Endothelial cell of hepatic sinusoid (primary cell): ENCODE data around the gene RAD21L1.

Experiments
- in situ Hi-C: cut with HindIII; loops from 2 replicates; pipeline ENCODE4 v1.10.0; 2017; ENCODE audit warnings: low sequenced_read_pairs

Gene RAD21L1

GRCh38 chr20:1293641-1294379, 68.0 kb downstream of the RAD21L1 start:
- in situ Hi-C loops, result no loop called here

DNA sequence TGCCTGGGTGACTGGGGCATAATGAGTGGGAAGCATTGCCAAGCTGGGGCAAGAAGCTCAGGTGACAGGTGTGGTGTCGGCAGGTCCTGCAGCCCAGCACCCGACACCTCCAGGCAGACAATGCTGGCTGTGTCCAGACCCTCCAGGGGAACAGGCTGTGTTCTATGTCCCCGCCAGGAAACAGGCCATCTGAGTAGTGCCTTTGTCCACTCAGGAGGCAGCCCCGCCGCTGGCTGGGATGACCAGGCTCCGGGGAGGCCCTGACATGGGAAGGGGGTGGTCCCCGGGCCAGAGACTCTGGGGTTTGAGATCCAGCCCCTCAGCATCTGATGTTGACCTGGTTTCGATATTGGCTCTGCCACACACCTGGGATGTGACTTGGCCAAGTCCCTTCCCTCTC, 68.7 kb downstream of the RAD21L1 start:
- in situ Hi-C loops, result no loop called here

DNA sequence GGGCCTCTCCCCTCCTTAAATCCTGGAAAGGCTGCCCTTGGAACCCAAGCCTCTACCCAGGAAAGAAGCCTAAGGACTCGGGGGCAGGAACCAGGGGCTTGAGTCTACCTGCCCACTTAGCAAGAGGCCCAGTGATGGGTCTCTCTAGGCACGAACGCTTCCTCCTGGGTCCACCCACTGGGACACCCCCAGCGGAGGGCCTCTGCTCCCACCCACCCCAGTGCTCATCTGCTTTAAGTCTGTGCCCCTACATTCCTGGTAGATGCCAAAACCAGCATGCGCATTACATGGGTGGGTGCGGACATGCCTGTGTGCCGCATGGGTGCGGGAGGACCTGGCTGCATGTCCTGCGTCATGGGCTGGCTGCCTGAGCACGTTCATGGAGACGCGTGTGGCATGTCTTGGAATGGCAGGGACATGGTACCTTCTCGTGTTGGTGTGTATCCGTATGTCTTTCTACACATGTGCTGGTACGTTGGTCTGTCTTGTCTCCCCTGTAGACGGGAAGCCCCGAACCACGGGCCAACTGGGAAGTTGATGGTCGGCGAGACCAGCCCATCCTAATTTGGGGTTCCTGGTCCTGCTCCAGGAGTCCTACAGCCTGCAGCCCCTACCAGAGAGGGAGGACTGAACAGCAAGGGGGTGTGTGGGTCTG, 69.6 kb downstream of the RAD21L1 start:
- in situ Hi-C loops, result no loop called here

GRCh38 chr20:1296117-1296610, 70.3 kb downstream of the RAD21L1 start:
- in situ Hi-C loops, result no loop called here

DNA sequence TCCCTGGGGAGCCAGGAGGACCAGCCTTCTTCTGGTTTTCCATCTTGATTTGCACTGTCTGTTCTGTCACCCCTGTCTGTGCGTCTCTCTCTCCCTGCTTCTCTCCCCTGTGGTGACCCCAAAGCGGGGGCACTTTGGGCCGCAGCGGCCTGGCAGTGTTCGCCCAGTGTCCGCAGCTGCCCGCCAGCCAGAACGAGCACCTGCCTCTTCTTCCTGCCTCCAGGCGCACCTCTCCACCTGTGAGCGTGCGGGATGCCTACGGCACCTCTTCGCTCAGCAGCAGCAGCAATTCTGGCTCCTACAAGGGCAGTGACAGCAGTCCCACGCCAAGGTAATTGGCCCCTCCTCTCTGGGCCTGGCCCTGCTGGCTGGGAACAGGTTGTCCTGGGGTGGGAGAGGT, 71.1 kb downstream of the RAD21L1 start:
- in situ Hi-C loops, result no loop called here

GRCh38 chr20:1297486-1297885, 71.6 kb downstream of the RAD21L1 start:
- in situ Hi-C loops, result no loop called here

DNA sequence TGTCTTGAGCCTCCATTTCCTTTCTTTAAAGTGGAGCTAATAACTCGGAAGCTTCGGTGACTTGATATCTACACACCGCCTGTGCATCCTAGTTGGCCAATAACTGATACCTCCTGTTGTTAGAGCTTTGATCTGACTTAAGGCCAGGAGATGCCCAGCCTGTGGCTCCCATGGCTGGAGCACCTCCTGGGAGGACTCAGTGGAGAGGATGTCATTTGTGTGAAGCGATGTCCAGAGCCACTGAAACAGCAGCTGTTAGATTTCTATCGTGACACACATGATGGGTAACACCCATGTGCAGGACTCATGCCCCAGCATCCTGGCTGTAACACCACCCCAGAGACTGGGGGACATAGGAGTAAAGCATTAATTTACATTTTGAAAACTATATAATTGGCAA, 72.3 kb downstream of the RAD21L1 start:
- in situ Hi-C loops, result no loop called here

DNA sequence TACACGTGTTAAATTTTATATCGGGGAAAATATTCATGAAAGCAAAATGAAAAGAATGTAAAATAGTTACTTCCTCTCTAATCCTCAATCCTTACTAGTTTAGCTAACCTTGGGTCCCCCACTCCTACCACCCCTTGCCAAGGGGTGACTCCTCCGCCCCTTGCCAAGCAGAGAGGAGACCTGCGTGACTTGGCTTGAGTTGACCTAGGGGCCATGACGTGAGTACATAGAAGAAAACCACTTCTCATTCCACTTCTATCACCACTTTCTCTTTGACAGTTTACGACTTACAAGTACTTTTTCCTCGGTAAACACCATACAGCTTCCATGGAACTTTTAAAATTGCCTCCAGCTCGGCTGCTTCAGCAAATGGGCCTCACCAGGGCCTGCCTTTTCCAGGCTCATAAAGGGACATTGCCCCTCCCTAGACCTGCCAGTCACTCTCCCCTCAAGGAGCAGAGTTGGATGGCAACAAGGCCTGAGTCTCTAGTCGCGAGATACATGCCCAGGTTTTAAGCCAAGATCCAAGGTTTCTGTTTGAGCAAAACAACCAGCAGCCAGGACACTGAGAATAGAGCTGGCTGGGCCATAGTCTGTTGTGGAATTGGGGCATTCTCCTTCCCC, 73.2 kb downstream of the RAD21L1 start:
- in situ Hi-C loops, result no loop called here

GRCh38 chr20:1299522-1299921, 73.7 kb downstream of the RAD21L1 start:
- in situ Hi-C loops, result no loop called here

DNA sequence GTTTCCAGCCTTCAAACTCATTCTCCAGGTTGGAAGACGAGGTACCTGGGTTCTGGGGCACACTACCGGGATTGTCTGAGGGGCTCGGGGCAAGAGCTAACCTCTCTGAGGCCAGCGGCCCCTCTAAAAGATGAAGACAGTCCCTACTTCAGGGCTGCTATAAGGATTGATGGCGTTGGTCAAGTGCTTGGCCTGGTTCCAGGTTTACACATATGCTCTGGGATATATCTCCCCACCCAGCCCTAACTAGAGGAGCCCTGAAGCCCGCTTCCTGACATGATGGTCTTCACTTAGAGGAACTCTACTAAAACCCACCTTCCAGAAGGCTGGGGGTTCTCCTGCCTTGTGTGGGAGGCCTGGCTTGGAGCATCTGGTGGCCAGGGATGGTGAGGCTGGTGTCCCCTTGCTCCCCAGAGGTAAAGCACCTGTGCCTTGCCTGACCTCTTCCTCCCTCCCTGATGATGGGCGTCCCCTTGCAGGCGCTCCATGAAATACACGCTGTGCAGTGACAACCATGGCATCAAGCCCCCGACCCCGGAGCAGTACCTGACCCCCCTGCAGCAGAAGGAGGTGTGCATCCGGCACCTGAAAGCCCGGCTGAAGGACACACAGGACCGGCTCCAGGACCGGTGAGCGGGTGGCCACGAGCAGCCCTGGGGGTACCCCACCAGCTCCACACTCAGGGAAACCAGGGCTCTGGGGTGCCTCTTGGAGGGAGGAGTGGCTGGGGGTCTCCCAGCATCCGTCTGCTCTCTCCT, 74.4 kb downstream of the RAD21L1 start:
- in situ Hi-C loops, result no loop called here

DNA sequence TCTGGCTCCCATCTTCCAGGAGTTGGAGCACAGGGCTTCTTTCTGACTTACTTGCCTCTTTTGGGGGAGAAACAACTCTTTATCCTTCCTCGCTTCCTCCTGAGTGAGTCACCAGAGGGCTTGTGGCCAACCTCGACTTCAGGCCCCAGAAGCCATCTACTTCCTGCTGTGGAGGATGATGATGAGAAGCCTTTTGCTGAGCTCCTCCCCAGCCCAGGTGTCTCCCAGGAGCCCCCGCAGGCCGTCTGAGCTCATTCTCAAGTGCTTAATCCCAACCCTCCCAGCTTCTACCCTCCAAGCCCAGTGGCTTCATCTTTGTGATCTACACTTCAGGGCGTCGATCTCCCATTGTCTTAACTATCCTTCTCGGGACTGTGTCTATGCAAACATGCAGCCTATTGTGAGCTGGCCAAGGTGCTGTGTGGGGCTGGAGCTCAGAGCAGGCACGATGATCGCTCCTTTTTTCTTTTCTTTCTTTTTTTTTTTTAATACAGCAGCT, 75.2 kb downstream of the RAD21L1 start:
- in situ Hi-C loops, result no loop called here

DNA sequence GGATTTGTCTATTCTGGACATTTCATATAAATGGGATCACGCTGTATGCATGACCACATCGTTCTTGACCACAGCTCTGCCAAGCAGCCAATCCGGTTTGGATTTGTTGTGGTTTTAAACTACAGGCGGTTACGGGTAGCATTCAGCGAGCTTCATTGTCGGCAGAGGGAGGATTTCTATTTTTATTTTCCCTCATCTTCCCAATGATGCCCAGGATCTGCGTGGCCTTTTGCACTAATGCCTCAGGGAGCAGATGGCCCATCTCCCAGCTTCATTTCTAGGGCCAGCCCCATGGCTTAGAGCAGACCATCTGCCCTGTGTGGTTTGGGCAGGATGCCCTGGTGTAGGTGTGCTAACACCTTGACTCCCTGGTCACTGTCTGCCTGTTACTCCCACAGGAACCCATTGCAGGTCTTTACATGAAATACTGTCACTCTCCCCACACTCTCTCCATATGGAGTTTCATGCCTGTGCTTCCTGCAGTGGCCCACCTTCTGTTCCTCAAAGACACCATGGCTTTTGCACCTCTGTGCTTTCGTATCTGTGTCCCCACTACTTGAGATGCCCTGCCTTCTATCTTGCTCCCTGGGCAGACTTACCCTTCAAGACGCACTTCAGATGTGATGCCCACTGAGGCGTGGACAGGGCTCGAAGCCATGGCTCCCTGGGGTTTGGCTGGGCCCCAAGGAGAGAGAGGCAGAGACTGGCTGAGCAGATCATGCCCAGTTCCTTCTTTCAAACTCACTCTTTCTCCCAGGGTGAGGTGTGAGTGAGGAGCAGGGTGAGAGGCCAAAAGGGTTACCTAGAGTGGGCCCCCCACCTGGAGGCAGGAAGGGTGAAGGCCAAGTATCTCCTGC, 77.1 kb downstream of the RAD21L1 start:
- in situ Hi-C loops, result no loop called here

DNA sequence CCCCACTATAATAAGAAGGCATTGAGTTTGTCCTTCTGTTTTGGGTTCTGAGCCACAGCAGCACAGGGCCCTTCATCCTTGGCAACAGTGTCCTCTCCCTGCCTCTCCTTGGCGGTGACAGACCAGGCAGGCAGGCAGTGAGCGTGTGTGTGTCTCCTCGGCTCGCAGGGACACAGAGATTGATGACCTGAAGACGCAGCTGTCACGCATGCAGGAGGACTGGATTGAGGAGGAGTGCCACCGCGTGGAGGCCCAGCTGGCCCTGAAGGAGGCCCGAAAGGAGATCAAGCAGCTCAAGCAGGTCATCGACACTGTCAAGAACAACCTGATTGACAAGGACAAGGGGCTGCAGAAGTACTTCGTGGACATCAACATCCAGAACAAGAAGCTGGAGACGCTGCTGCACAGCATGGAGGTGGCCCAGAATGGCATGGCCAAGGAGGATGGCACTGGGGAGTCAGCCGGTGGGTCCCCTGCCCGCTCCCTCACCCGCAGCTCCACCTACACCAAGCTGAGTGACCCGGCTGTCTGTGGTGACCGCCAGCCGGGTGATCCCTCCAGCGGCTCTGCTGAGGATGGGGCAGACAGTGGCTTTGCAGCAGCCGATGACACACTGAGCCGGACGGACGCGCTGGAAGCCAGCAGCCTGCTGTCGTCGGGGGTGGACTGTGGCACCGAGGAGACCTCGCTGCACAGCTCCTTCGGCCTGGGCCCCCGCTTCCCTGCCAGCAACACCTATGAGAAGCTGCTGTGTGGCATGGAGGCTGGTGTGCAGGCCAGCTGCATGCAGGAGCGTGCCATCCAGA, 79.1 kb downstream of the RAD21L1 start:
- in situ Hi-C loops, result loop anchor here (5.0 kb wide), 1 partner anchor 132 kb away; no protein-coding TSS in a partner anchor
